Measurements from ENCODE around the gene ZNF398. TPM values are rescaled to one million over a fixed set of nuclear protein-coding genes. Genes with fewer than 3 reads are reported as not detected.

Gene ZNF398
- total RNA-seq, 1 donor from 2014 or later: 5.0 TPM

- peak in 1 of 2 donors; percentile 29 for DNase-seq (ENCODE audit: low read depth in 2 of 2)
These were observed 49.0 kb downstream of the ZNF398 start for GRCh38 chr7:149196151-149196704.

DNA sequence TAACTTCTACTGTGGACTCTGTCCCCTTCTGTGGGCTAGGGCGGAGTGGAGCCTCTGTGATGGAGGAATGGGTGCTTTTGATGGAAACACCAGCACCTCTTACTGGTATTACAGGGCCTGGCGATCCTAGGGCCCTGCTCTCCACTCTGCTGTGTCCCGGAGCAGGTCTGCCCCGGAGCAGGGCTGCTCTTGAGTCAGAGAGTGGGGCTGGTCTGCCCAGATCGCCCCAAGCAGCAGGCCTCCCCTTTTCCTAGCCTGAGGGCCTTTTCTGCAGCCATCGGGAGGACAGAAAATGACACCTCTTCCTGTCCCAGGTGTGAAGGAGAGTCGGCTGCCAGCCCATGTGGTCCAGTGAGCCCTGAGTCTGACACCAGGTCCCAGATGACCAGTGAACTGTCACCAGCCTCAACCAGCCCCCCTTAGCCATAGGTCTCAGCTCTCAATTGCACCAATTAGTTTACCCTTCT is 49.5 kb downstream of the ZNF398 start:
- peak in 1 of 2 donors; percentile 31 for DNase-seq (ENCODE audit: low read depth in 2 of 2)

DNA sequence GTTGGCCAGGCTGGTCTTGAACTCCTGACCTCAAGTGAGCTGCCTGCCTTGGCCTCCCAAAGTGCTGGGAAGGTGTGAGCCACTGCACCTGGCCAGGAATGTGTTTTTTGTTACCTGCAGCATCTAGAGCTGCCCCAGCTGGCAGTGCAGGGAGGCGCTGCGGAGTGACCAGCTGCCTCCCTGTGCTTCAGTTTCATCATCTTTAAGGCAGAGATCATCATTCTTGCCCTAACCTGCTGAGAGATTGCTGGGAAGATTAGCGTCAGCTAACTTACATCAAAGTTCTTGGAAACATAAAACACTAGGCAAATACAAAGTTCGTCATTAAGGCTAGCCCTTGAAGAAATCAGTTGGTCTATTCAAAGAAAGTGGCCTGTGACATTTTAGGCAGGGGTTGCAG is 50.4 kb downstream of the ZNF398 start:
- no peak for DNase-seq (ENCODE audit: low read depth in 2 of 2)

GRCh38 chr7:149198161-149198816 is 51.0 kb downstream of the ZNF398 start:
- no peak for DNase-seq (ENCODE audit: low read depth in 2 of 2)

DNA sequence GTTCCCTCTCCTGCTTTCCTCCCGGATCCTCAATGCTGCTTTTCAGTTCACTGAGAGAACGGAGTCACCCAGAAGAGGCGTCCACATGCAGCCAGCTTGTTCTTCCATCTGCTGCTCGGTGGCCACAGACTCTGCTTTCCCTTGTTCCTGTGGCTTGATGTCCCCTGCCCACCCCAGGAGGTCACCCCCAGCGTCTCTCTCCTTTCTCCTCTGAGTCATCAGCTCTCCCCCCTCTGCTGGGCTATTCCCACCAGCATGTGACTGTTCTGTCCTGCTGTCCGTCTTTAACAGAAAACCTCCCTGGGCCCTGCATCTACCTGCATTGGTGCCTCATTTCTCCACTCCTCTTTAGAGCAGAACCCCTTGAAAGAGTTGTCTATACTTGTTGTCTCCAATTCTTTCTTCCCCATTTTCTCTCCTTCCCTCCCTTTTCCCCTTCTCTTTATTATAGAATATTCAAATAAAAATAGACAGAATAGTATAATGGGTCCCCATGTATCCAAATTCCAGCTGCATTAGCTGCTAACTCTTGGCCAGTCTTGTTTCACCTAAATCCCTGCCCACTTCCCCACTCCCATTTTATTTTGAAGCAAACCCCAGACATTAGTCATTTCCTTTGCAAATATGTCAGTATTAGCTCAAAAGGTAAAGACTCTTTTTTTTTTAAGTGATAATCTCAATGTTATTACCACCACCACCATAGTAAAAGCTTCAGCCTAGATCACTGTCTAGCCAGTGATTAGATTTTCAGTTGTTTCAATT is 52.2 kb downstream of the ZNF398 start:
- DNase-seq (ENCODE audit: low read depth in 2 of 2): peak in 1 of 2 donors; percentile 60

DNA sequence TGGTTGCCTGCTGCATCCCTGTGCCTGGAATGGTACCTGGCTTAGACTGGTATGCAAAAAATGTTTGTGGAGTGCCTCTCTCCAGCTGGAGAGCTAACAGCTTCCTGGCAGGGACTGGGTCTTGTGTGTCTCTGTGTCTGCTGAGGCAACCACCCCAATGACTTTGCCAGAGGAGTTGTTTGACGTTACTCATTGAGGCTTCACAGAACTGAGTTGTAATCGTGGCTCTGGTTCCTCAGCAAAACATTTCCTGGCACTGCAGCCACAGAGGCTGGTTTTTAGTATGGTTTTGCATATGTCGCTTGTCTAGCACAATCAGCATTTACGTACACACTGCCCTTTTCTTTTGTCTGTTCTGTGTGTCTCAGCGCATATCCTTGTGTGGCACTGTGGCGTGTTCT is 55.6 kb downstream of the ZNF398 start:
- no peak for DNase-seq (ENCODE audit: low read depth in 2 of 2)

DNA sequence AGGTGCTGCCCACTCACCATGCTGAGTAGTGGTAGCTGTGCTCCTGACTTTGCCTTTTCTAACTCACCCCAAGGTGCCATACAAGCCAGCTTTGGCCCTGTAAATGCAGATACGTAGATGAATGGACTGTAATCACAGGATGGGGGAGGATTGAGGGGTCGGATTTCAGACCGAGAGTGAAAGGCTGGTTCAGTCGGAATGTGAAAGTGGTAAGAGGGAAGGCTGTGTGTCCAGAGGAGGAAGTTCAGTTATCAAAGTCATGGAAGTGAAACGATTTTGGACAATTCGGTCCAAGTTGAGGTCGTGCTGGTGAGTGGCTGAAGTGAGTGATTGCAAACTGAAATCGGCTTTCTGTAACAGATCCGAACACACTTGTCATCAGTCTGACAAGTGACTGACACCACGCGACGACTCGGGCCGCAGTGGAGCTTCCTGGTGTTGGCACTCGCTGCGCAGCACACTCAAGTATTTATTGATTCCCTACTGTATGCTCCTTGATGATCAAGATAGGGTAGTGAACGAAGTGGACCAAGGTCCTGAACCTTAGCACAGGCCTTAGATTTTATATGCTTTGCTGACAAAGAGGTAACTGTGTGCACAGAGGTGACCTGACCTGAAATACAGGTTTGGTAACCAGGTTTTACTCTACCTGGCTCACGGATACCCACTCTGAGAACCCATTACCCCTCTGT is 58.6 kb downstream of the ZNF398 start:
- no peak for DNase-seq (ENCODE audit: low read depth in 2 of 2)

DNA sequence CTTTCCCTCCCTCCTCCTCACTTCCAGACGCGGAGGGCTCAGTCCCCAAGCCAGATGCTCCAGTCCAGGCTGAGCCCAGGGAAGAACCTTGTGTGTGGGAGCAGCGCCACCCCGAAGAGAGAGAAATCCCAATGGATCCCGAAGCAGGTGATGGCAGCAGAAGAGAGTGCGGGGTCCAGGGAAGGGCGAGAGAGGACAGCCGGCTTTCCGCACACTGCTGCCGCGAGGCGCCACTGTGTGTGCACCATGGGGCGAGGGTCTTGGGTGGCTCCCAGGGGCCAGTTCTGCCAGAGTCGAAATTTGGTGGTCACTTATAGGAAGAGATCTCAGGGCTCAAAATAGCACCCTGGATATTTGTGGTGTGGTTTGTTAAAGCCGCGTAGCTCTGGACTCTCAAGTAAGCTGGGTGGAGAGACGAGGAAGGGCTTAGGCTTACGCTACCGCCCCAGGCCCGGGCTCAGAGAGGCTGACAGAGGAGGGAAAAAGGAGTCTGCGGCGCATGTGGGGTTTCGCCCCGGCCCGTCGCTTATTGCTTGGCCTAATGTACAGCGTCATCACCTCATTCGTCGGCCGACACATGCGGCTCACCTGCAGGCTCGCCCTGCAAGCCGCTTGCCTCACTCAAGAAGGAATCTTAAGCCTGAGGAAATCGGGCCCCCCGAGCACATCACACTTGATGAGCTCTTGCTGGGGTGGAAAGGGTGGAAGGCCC is 60.2 kb downstream of the ZNF398 start:
- DNase-seq (ENCODE audit: low read depth in 2 of 2): no peak

DNA sequence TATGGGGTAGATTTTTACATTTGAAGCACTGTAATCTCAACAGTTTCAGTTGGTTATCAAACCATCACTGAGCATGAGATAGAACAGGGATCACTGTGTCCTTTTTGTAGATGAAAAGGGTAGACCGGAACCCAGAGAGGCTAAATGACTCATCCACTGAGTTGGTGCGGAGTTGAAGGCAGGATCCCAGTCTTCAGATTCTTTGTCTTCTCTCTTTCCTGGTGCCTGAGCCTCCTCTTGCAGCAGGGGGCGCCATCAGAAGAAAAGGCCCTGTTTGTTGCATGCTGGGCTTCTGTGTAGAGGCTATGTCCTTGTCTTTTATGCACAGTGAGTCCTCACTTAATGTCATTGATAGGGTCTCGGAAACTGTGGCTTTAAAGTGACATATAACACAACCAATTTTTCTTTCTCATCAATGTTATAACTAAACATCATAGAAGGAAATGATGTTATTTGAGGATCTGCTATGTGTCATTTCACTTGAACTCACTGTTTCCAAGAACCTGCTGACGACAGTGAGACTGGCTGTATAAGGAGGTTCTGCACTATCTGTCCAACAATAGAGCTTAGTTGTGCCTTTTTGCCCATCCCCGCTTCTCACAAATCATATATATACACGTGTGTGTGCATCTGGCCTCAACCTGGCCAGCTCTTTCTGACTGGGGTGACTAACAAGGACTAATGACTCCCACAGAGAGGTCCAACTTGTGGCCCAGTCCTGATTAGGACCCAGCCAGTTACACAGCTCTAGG is 62.4 kb downstream of the ZNF398 start:
- DNase-seq (ENCODE audit: low read depth in 2 of 2): peak in 1 of 2 donors; percentile 60

DNA sequence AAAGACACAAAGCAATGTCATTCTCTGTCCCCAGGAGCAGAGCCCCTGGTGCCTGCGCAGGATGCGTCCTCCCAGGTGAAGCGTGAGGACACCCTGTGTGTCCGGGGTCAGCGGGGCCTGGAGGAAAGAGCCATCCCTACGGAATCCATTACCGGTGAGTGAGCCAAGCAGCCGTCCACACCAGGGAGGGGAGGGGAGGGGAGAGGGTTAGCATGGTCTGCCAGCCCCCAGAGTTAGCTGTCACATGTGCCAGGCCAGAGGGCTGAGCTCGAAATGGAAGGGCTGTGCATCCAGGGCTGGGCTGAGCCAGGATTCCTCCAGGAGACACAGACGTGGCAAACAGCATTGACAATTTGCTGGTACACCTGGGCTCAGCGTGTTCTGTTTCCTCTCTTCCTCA is 63.3 kb downstream of the ZNF398 start:
- no peak for DNase-seq (ENCODE audit: low read depth in 2 of 2)

DNA sequence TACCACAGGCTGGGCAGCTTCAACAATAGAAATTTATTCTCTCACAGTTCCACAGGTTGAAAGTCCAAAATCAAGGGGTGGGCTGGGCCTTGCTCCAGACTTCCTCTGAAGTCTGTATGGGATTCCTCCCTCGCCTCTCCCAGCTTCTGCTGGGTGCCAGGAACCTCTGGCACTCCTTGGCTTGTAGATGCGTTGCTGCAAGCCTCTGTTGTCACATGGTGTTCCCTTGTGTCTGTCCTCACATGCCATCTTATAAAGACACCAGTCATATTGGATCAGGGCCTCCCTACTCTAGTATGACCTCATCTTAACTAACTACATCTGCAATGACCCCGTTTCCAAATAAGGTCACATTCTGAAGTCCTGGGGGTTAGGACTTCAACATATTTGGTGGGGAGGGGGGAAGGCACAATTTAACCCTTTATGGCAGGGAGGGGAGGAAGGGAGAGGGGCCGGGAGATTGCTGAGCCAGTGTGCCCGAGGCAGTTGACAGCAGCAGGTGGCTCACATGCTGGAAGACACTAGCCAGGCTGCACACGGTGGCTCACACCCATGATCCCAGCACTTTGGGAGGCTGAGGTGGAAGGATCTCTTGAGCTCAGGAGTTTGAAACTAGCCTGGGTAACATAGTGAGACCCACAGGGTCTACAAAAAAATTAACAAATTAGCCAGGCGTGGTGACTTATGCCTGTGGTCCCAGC is 66.9 kb downstream of the ZNF398 start:
- no peak for DNase-seq (ENCODE audit: low read depth in 2 of 2)

DNA sequence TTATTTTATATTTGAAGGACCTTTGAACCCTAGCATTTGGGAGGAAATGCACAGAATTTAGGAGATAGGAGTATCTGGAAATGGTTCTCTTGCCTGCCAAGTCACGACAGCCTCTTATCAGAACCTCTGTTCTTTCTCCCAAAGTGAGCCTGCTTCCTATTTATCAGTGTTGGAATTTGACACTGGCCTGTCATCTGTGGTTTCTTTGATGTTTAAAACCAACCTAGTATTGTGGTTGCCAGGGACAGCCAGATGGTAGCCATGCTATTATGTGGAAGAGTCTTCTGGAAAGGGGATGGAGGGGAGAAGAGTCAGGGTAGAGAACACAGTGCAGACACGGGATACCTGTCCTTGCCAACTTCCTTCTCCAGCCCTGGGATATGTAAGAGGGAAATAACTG is 69.1 kb downstream of the ZNF398 start:
- no peak for DNase-seq (ENCODE audit: low read depth in 2 of 2)

DNA sequence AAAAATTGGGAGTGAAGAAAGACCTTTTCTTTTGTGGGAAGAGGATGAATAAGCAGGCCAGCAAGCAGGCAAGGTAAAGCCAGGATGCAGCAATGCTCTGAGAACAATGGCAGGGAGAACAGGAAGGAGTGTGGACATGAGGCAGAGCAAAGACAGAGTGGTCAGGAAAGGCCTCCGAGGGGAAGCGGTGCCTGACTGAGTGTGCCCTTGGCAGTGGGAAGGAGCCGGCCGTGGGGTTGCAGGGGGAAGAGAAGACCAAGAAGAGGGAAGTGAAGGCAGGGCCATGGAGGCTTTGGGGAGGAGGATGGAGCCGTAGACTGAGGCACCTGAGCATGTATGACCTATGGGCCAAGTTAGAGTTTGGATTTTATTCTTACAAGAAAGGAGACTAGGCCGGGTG is 70.3 kb downstream of the ZNF398 start:
- peak in 1 of 2 donors; percentile 70 for DNase-seq (ENCODE audit: low read depth in 2 of 2)

- DNase-seq (ENCODE audit: low read depth in 2 of 2): peak in 1 of 2 donors; percentile 18
These were observed 71.5 kb downstream of the ZNF398 start for GRCh38 chr7:149218469-149219420.

GRCh38 chr7:149220534-149220933 is 73.3 kb downstream of the ZNF398 start:
- DNase-seq (ENCODE audit: low read depth in 2 of 2): peak in 1 of 2 donors; percentile 13

- DNase-seq (ENCODE audit: low read depth in 2 of 2): no peak
These were observed 75.9 kb downstream of the ZNF398 start for GRCh38 chr7:149223176-149223575.

DNA sequence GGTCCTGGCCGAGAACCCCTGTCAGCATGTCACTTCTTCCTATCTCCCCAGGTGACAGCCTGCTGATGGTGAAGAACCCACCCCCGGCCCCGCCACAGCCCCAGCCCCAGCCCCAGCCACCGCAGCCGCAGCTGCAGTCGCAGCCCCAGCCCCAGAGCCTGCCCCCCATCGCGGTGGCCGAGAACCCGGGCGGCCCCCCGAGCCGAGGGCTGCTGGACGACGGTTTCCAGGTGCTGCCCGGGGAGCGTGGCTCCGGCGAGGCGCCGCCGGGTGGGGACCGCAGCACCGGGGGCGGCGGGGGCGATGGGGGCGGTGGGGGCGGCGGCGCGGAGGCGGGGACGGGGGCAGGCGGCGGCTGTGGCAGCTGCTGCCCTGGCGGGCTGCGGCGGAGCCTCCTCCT is 76.5 kb downstream of the ZNF398 start:
- DNase-seq (ENCODE audit: low read depth in 2 of 2): no peak

DNA sequence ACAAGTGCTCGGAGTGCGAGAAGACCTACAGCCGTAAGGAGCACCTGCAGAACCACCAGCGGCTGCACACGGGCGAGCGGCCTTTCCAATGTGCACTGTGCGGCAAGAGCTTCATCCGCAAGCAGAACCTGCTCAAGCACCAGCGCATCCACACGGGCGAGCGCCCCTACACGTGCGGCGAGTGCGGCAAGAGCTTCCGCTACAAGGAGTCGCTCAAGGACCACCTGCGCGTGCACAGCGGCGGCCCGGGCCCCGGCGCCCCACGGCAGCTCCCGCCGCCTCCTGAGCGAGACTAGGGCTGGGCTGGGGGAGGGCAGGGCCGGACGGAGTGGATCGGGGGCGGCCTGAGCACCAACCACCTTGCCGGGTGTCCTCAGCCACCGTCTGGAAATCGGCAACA is 77.1 kb downstream of the ZNF398 start:
- no peak for DNase-seq (ENCODE audit: low read depth in 2 of 2)

GRCh38 chr7:149225106-149225505 is 77.9 kb downstream of the ZNF398 start:
- no peak for DNase-seq (ENCODE audit: low read depth in 2 of 2)
